ENCODE measurements around the gene SH3YL1. TPM values are rescaled to one million over a fixed set of nuclear protein-coding genes. Genes with fewer than 3 reads are reported as not detected.
A peak's percentile ranks its signal among the peaks of the same experiment; 100 is the strongest.

The SH3YL1 gene
- total RNA-seq, 1 donor from 2014 or later: 42.2 TPM

GRCh38 chr2:249538-250042 is 14.2 kb downstream of the SH3YL1 start:
- Histone ChIP-seq H3K36me3 (peaks cover 55% of the 10 kb centered on the region), H3K4me3 (no peak overlapping the region), H3K27me3 (ENCODE audit: low read depth) (no peaks in the 10 kb centered on the region), H3K27ac (no peak overlapping the region), H3K4me1 (no peaks in the 10 kb centered on the region), H3K9me3 (no peaks in the 10 kb centered on the region)
- DNase-seq: no peak
- no peak for ATAC-seq
- TF ChIP-seq CTCF (IDR thresholded peaks at IDR 0.05): no peak
- intact Hi-C loops (cut with DNase I): no loop called here

GRCh38 chr2:248724-249123 is 15.1 kb downstream of the SH3YL1 start:
- no peak for TF ChIP-seq CTCF (IDR thresholded peaks at IDR 0.05)
- H3K36me3 ChIP-seq: peaks cover 62% of the 10 kb centered on the region
- no peaks in the 10 kb centered on the region for H3K27me3 ChIP-seq (ENCODE audit: low read depth)
- H3K4me3 ChIP-seq: no peak overlapping the region
- H3K9me3 ChIP-seq: no peaks in the 10 kb centered on the region
- intact Hi-C loops (cut with DNase I): no loop called here
- H3K27ac ChIP-seq: no peak overlapping the region
- DNase-seq (no peak), ATAC-seq (no peak)
- H3K4me1 ChIP-seq: no peaks in the 10 kb centered on the region

GRCh38 chr2:246489-247144 is 17.2 kb downstream of the SH3YL1 start:
- H3K9me3 ChIP-seq: no peaks in the 10 kb centered on the region
- DNase-seq (no peak), ATAC-seq (peak; percentile 46 to 67)
- TF ChIP-seq CTCF (IDR thresholded peaks at IDR 0.05): peak; percentile 67
- no peaks in the 10 kb centered on the region for H3K27me3 ChIP-seq (ENCODE audit: low read depth)
- no peak overlapping the region for H3K27ac ChIP-seq
- no peaks in the 10 kb centered on the region for H3K4me1 ChIP-seq
- peaks cover 67% of the 10 kb centered on the region for H3K36me3 ChIP-seq
- no peak overlapping the region for H3K4me3 ChIP-seq
- intact Hi-C loops (cut with DNase I): no loop called here

GRCh38 chr2:244547-244946 is 19.3 kb downstream of the SH3YL1 start:
- Histone ChIP-seq H3K27me3 (ENCODE audit: low read depth) (no peaks in the 10 kb centered on the region), H3K27ac (no peak overlapping the region), H3K4me1 (no peaks in the 10 kb centered on the region), H3K4me3 (no peak overlapping the region), H3K9me3 (no peaks in the 10 kb centered on the region), H3K36me3 (peaks cover 72% of the 10 kb centered on the region)
- TF ChIP-seq CTCF (IDR thresholded peaks at IDR 0.05): no peak
- intact Hi-C loops (cut with DNase I): no loop called here
- ATAC-seq: no peak
- no peak for DNase-seq

GRCh38 chr2:238869-239268 is 25.0 kb downstream of the SH3YL1 start:
- Histone ChIP-seq H3K36me3 (peaks cover 39% of the 10 kb centered on the region), H3K27me3 (ENCODE audit: low read depth) (no peaks in the 10 kb centered on the region), H3K9me3 (no peaks in the 10 kb centered on the region), H3K4me1 (no peaks in the 10 kb centered on the region), H3K27ac (no peak overlapping the region), H3K4me3 (no peak overlapping the region)
- TF ChIP-seq CTCF (IDR thresholded peaks at IDR 0.05): no peak
- ATAC-seq (no peak), DNase-seq (no peak)
- intact Hi-C loops (cut with DNase I): no loop called here

All from lower lobe of right lung (tissue), 2 donors.